ENCODE results near the gene PEDS1.
"Not testable (repeated sequence)": the region's sequence is repeated elsewhere in the genome, so short reads cannot be mapped to it uniquely, and the experiment has no call there.

The PEDS1 gene

DNA sequence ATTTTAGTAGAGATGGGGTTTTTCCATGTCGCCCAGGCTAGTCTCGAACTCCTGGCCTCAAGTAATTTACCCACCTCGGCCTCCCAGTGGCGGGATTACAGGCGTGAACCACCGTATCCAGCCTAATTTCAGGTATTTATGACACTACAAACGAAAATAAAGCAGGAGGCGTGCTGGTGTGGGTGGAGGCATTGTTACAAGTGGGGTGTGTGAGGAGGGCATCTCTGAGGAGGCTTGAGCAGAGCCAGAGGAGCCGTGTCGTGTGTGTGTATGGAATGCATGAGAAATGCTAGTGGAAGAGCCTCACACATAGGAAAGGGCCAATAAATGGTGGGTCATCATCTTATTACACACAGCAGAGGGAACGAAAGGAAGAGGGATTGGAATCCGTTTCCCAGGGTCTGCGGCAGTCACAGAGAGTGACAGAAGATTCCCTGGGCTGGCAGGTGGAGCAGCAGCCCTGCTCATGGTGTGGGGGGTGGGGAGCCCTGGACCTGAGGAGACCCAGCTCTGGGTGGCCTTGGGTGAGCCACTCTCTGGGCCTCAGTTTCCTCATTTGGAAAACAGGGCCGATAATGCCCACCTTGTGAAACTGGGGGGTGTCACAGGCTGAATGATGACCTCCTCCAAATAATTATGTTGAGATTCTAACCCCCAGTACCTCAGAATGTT is 17.2 kb upstream of the PEDS1 start:
- H3K4me3 ChIP-seq (ENCODE audit: low read length): no peak overlapping the region
- DNase-seq (ENCODE audit: low read depth): no peak
- TF ChIP-seq, protein P1, sequence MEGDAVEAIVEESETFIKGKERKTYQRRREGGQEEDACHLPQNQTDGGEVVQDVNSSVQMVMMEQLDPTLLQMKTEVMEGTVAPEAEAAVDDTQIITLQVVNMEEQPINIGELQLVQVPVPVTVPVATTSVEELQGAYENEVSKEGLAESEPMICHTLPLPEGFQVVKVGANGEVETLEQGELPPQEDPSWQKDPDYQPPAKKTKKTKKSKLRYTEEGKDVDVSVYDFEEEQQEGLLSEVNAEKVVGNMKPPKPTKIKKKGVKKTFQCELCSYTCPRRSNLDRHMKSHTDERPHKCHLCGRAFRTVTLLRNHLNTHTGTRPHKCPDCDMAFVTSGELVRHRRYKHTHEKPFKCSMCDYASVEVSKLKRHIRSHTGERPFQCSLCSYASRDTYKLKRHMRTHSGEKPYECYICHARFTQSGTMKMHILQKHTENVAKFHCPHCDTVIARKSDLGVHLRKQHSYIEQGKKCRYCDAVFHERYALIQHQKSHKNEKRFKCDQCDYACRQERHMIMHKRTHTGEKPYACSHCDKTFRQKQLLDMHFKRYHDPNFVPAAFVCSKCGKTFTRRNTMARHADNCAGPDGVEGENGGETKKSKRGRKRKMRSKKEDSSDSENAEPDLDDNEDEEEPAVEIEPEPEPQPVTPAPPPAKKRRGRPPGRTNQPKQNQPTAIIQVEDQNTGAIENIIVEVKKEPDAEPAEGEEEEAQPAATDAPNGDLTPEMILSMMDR (conservative IDR thresholded peaks at IDR 0.05; ENCODE audit: low read length): no peak

DNA sequence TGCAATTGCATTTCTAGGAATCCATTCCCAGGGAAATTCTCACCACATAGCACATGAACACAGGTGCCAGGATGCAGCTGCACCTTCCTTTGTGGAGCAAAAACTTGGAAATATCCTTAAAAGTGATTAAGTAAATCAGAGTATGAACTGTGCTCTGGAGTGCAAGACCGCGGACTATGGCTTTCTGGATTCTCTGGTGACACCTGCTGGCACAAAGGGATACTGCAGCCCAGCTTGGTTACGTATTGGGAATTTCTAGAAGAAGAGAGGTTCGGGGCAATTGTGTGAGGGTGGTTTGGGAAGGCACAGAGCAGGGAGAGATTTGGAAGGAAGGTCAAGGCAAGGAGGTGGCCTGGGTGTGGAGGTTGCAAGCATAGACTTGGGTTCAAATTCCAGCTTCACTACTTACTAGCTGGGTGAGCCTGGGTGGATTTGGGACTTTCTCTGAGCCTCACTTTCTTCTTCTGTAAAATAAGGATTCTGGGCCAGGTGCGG is 15.9 kb upstream of the PEDS1 start:
- TF ChIP-seq, protein P1 (conservative IDR thresholded peaks at IDR 0.05; ENCODE audit: low read length): peak; percentile 99
- no peak overlapping the region for H3K4me3 ChIP-seq (ENCODE audit: low read length)
- peak; percentile 70 for DNase-seq (ENCODE audit: low read depth)

DNA sequence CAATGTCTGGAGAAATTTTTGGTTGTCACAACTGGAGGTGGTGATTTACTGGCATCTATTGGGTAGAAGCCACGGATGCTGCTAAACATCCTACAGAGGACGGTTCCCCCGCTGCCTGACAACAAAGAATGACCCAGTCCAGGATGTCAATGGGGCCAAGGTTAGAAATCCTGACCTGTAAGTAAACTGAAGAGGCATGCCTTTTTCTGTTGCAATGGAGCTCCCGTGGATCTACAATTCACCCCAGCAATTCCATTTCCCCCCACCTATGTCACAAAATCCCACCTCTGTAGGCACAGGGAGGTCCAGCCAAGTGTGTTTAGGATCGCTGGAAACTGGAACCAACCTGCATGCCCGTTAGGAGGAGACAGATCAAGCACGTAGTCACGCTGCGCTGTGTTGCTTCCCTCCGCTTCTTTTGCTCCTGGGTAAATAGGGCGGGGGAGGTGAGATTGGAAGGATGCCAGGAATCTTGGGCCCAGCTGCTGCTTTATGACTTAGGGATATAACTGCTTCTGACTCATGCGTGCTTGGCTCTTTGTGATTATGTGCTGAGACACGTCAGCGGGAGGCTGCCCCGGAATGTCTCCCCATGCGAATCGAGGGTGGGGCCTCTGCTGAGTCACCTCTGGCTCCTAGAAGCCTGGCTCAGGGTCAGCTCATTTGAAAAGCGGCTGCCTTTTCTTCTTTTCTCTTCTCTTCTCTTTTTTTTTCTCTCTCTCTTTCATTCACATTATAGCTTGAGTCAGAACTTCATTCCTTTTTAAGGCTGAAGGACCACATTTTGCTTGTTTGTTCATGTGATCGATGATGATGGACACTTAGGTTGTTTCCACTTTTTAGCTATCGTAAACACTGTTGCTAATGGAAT is 12.4 kb upstream of the PEDS1 start:
- DNase-seq (ENCODE audit: low read depth): peak; percentile 100
- TF ChIP-seq, protein P1 (conservative IDR thresholded peaks at IDR 0.05; ENCODE audit: low read length): 0 out of 2 replicates have a peak, but pooled peaks have one; percentile 9
- peak overlapping the region; percentile 63 for H3K4me3 ChIP-seq (ENCODE audit: low read length)

DNA sequence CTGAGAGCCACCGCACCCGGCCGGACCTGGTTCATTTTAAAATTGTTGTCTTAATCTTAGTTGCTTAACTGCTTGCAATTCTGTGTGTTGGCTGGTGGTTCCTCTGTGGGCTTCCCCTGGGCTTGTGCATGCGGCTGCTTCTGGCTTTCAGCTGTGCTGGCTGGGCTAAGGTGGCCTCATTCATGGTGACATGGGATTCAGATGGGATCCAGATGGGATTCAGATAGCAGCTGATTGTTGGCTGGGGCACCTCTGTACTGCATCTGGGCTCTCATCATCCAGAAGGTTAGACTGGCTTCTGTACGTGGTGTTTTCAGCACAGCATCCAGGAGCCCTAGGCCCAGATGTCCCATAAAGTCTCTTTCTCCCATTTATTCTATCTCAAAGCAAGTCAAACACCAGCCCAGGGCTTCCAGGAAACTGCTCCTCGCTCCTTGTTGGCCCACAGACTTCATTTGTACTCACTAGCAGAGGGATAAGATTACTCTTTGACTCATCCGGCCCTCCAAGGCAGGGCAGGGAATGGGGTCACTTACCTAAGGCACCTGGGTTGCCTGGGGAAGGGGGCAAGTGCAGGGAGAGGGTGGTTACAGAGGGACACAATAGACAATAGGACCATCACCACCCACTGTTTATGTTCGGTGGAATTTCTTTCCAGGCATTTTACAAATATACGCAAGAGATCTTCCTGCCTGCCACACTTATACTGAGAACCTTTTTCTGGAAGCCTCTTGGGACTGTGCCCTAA is 10.2 kb upstream of the PEDS1 start:
- TF ChIP-seq, protein P1 (conservative IDR thresholded peaks at IDR 0.05; ENCODE audit: low read length): no peak
- no peak overlapping the region for H3K4me3 ChIP-seq (ENCODE audit: low read length)
- DNase-seq (ENCODE audit: low read depth): peak; percentile 93

DNA sequence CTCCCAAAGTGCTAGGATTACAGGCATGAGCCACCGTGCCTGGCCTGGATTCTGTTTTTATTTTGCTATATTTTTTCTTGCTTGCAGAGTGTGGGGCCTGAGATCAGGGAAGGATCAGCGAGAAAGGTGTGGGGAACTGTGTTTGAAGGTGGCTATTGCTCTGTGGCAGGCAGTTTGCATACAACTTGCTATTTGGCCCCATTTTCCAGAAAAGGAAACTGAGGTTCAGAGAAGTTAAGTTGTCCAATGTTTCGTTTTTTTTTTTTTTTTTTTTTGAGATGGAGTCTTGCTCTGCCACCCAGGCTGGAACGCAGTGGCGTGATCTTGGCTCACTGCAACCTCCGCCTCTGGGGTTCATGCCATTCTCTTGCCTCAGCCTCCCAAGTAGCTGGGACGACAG is 8.0 kb upstream of the PEDS1 start:
- DNase-seq (ENCODE audit: low read depth); H3K4me3 ChIP-seq (ENCODE audit: low read length): not testable (repeated sequence)

DNA sequence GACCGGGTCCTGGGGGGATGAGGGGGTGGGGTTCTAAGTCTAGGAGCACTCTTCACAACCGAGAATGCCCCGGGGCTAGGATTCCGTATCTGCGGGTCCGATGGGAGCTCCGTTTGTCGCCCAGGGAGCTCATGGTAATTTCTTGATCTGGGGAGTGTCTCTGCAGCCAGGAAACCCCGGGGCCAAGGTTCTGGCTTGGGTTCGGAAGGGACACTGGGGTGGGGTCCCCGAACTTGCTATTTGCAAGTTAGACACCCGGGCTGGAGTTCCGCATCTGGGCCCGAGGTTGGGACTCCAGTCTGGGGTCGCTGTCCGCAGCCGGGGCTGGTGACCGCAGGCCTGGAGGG is 397 bp downstream of the PEDS1 start:
- peak overlapping the region; percentile 86 for H3K4me3 ChIP-seq (ENCODE audit: low read length)
- TF ChIP-seq, protein P1 (conservative IDR thresholded peaks at IDR 0.05; ENCODE audit: low read length): no peak
- no peak for DNase-seq (ENCODE audit: low read depth)

All from AG10803 (cell line).